K562 (cell line): Measurements from ENCODE around the gene LSS. TPM values are rescaled to one million over a fixed set of nuclear protein-coding genes. Genes with fewer than 3 reads are reported as not detected.

Source experiments
- ATAC-seq: fragments of 200-7000 bp; cut with Tn5 transposase; 3 replicates; pipeline ENCODE4 v1.9.1; 2020; ENCODE audit warnings: moderate library complexity
- BruUV-seq: library from RNA; stranded (reverse); fragments of 400-500 nt; replicated peaks from 2 replicates; lab custom pipeline; 2021; lab: Mats Ljungman, UMichigan
- CTCF ChIA-PET: fragments of 300-600 bp; formaldehyde crosslinking; extraction: SDS; loops from one replicate; lab custom pipeline; 2021; ENCODE audit warnings: low intra/inter-chr PET ratio; lab: Yijun Ruan, JAX
- POLR2A ChIA-PET: fragments of 300-600, 350-650 bp; sonication (Branson Sonifier 250); formaldehyde crosslinking; extraction: SDS; loops from one replicate; lab custom pipeline; 2021; ENCODE audit warnings: antibody characterized with exemption, inconsistent platforms; lab: Yijun Ruan, JAX
- DNase-seq, 4 experiments: peaks; one replicate each; pipeline versions ENCODE4 v3.0.0 to v3.0.0-alpha.2; 2011 to 2018; ENCODE audit warnings: low spot score in 3 of 4, mixed read lengths in 3 of 4; ENCODE audit errors: extremely low read depth in 1 of 4
- FAIRE-seq: peaks from 2 replicates; lab custom pipeline; 2011; peaks lifted over from hg19 to GRCh38; lab: Jason Lieb, UNC
- H2AFZ ChIP-seq: 2 replicates; pipeline ENCODE4 v1.6.0; 2011; ENCODE audit warnings: low read depth, low read length, control low read depth, inconsistent platforms
- H3K27ac ChIP-seq: fragments of 200-600 bp; 3 replicates; pipeline ENCODE4 v1.8.0; 2011; ENCODE audit warnings: low read depth, mild to moderate bottlenecking, control low read depth, inconsistent platforms, low read length, moderate library complexity, mixed read lengths; ENCODE audit errors: extremely low read depth
- H3K27me3 ChIP-seq, 2 experiments: fragments of 300-600 bp in 1 of 2; 2 replicates in 1 of 2; 3 replicates in 1 of 2; pipeline versions ENCODE4 v1.6.0 to v1.8.0; 2011; ENCODE audit warnings: inconsistent platforms in 2 of 2, low read length in 2 of 2, mild to moderate bottlenecking in 1 of 2, mixed read lengths in 1 of 2, moderate library complexity in 1 of 2; ENCODE audit not compliant: control insufficient read depth in 2 of 2, insufficient read depth in 2 of 2
- H3K36me3 ChIP-seq: fragments of 300-600 bp; 3 replicates; pipeline ENCODE4 v1.8.0; 2011; ENCODE audit warnings: mild to moderate bottlenecking, low read length, inconsistent platforms; ENCODE audit not compliant: control insufficient read depth, insufficient read depth
- H3K4me1 ChIP-seq, 2 experiments: fragments of 200-600 bp in 1 of 2; replicated peaks in 1 of 2; 2 replicates in 1 of 2; 3 replicates in 1 of 2; pipeline versions ENCODE4 v1.5.1 to v1.8.0; 2011; ENCODE audit warnings: inconsistent platforms in 2 of 2, low read length in 2 of 2, mild to moderate bottlenecking in 1 of 2, mixed read lengths in 1 of 2, moderate library complexity in 1 of 2; ENCODE audit not compliant: control insufficient read depth in 2 of 2, insufficient read depth in 2 of 2
- H3K4me2 ChIP-seq: 2 replicates; pipeline ENCODE4 v1.6.1; 2011; ENCODE audit warnings: low read length, control low read depth, inconsistent platforms, mixed read lengths; ENCODE audit not compliant: insufficient read depth
- H3K4me3 ChIP-seq: fragments of 200-600 bp; sonication (generic), shearing (Covaris generic); 2 replicates; pipeline ENCODE4 v1.5.1; 2016; ENCODE audit warnings: control low read depth, inconsistent platforms
- H3K79me2 ChIP-seq: fragments of 200-600 bp; 3 replicates; pipeline ENCODE4 v1.8.0; 2011; ENCODE audit warnings: low read length, inconsistent platforms; ENCODE audit not compliant: control insufficient read depth, insufficient read depth
- H3K9ac ChIP-seq, 2 experiments: 2 replicates each; pipeline versions ENCODE4 v1.6.0 to v1.6.1; 2011; ENCODE audit warnings: low read depth in 2 of 2, low read length in 2 of 2, control low read depth in 1 of 2, inconsistent platforms in 1 of 2, mild to moderate bottlenecking in 1 of 2, mixed read lengths in 1 of 2; ENCODE audit not compliant: insufficient read depth in 1 of 2
- H3K9me1 ChIP-seq: one replicate; pipeline ENCODE4 v1.6.0; 2011; ENCODE audit warnings: inconsistent platforms, mild to moderate bottlenecking, low read length, moderate library complexity; ENCODE audit not compliant: control insufficient read depth, insufficient read depth
- H3K9me3 ChIP-seq: replicated peaks from 2 replicates; pipeline ENCODE4 v1.5.1; 2011; ENCODE audit warnings: low read depth, low read length, inconsistent platforms; ENCODE audit not compliant: control insufficient read depth, insufficient read depth
- H4K20me1 ChIP-seq: replicated peaks from 2 replicates; pipeline ENCODE4 v1.6.1; 2011; ENCODE audit warnings: low read length, inconsistent platforms, mixed read lengths; ENCODE audit not compliant: control insufficient read depth, insufficient read depth
- ARID4B ChIP-seq: sonication (generic); formaldehyde crosslinking; IDR thresholded peaks from 2 replicates; pipeline ENCODE4 v1.8.0; 2022; ENCODE audit warnings: mild to moderate bottlenecking, missing genetic modification reagents
- CREM ChIP-seq: IDR thresholded peaks from 2 replicates; pipeline ENCODE4 v1.6.1; 2014; ENCODE audit warnings: antibody characterized with exemption, low read depth
- ID3 ChIP-seq, 2 experiments: fragments of 250-450 bp in 1 of 2; fragments of 450-650 bp in 1 of 2; sonication (Bioruptor Pico) in 1 of 2; IDR thresholded peaks; 2 replicates each; pipeline versions ENCODE4 v1.6.1 to v1.8.0; 2016 to 2021; ENCODE audit warnings: mild to moderate bottlenecking in 2 of 2, moderate library complexity in 2 of 2, missing compliant biosample characterization in 1 of 2, missing genetic modification characterization in 1 of 2
- PKNOX1 ChIP-seq: fragments of 450-650 bp; IDR thresholded peaks from 2 replicates; pipeline ENCODE4 v1.6.1; 2016
- POLR2H ChIP-seq: IDR thresholded peaks from 2 replicates; pipeline ENCODE4 v1.6.1; 2016; ENCODE audit warnings: missing genetic modification characterization, low read depth, mild to moderate bottlenecking, control low read depth, missing compliant biosample characterization, moderate library complexity
- RNF219 ChIP-seq: fragments of 250-450 bp; sonication (Bioruptor Pico); IDR thresholded peaks from 2 replicates; pipeline ENCODE4 v1.5.0; 2022; ENCODE audit warnings: mild to moderate bottlenecking
- XRCC5 ChIP-seq: fragments of 200-400 bp; formaldehyde crosslinking; IDR thresholded peaks from 2 replicates; pipeline ENCODE4 v1.6.1; 2017; ENCODE audit warnings: low read depth, mild to moderate bottlenecking, low read length
- YBX1 ChIP-seq: fragments of 450-650 bp; IDR thresholded peaks from 2 replicates; pipeline ENCODE4 v1.7.1; 2016; ENCODE audit warnings: mild to moderate bottlenecking
- ZNF436 ChIP-seq: fragments of 250-450, 450-650 bp; sonication (Bioruptor Pico); formaldehyde crosslinking; IDR thresholded peaks from 2 replicates; pipeline ENCODE4 v1.7.0; 2020; ENCODE audit warnings: mild to moderate bottlenecking
- WGBS: fragments of 100-300 bp; shearing (Covaris generic); methylation state at CpG from one replicate; pipeline ENCODE4 v1.1.6; 2016; ENCODE audit warnings: low coverage, mixed read lengths; ENCODE audit not compliant: insufficient coverage; ENCODE audit errors: missing lambda C conversion rate; 5-methylcytosine and 5-hydroxymethylcytosine counted together
- in situ Hi-C: fragments of 300-500 bp; cut with MboI; formaldehyde crosslinking; loops from 4 replicates; pipeline ENCODE4 v1.15.0; 2018; ENCODE audit warnings: inconsistent platforms, mixed read lengths
- intact Hi-C: fragments of 100-400 bp; cut with micrococcal nuclease; formaldehyde crosslinking; loops from 2 replicates; pipeline ENCODE4 v1.14.2; 2022
- polyA plus RNA-seq, 8 experiments: library from polyadenylated mRNA; depleted of rRNA in 4 of 8; stranded (reverse) in 5 of 8; unstranded in 3 of 8; fragments of >200 nt; fragmentation: Nextera tagmentation in 2 of 8; fragmentation: Illumina TruSeq in 1 of 8; extraction: Ambion mirVana in 2 of 8; extraction: Trizol in 1 of 8; gene quantifications; 2 replicates each; pipeline versions ENCODE4 v1.2.1 to v1.2.3, GENCODE V29; 2011 to 2014; ENCODE audit warnings: inconsistent platforms in 1 of 8, missing spikeins in 1 of 8
- total RNA-seq, 7 experiments: library from RNA; depleted of rRNA in 6 of 7; stranded (reverse); fragments of >200 nt in 6 of 7; fragmentation: Illumina TruSeq in 2 of 7; extraction: Trizol in 2 of 7; gene quantifications; 2 replicates each; pipeline versions ENCODE4 v1.2.1 to v1.2.3, GENCODE V29; 2011 to 2021; ENCODE audit warnings: low replicate concordance in 1 of 7

LSS gene
- total and polyA plus RNA-seq, 9 of the 15 experiments (the other 6 are each of a cell fraction or from before 2014, with no cell fraction given) = 2.2 to 89.5 (median 37.4) TPM

GRCh38 chr21:46226920-46227599 lies 1.5 kb downstream of the LSS start:
- no peak overlapping the region for H2AFZ ChIP-seq
- H3K36me3 ChIP-seq = peaks cover 56% of the 10 kb centered on the region
- H3K9ac ChIP-seq = peak overlapping the region; percentile 51 to 86
- in situ Hi-C loops (no loop called here), intact Hi-C loops (loop anchor here (5.0 to 10.0 kb wide), 4 partner anchors 40 to 228 kb away; partner anchors contain the start of gene DIP2A)
- peaks cover 38% of the 10 kb centered on the region in 2 experiments; a peak in 4 of 5 replicates for H3K4me1 ChIP-seq
- ChIA-PET CTCF (interaction anchor here (0.6 kb wide), 1 partner anchor 52 kb away, joined by 3 read pairs; no protein-coding TSS in a partner anchor), POLR2A (interaction anchor here (0.5 to 1.8 kb wide), 6 partner anchors 10 to 98 kb away, joined by 3 to 6 read pairs (median 4); no protein-coding TSS in a partner anchor)
- H3K4me3 ChIP-seq = peak overlapping the region; percentile 87
- DNase-seq (peak in 1 of 4 experiments; percentile 31), FAIRE-seq (peak; percentile 65), ATAC-seq (no peak)
- no peaks in the 10 kb centered on the region for H3K9me3 ChIP-seq
- peaks cover 87% of the 10 kb centered on the region for H3K79me2 ChIP-seq
- H4K20me1 ChIP-seq = peaks cover 9% of the 10 kb centered on the region; the same call in 1 of the 2 replicates
- BruUV-seq = no TSS peak
- H3K4me2 ChIP-seq = peak overlapping the region; percentile 90
- peaks cover 5% of the 10 kb centered on the region for H3K9me1 ChIP-seq
- 16% methylated on average over 4 of the region's 4 CpGs for WGBS
- H3K27me3 ChIP-seq = no peaks in the 10 kb centered on the region
- H3K27ac ChIP-seq = no peak overlapping the region
- TF ChIP-seq ARID4B (CRISPR knock-in tag) (no peak), CREM (no peak), RNF219 (CRISPR knock-in tag) (no peak), ID3 (CRISPR knock-in tag; IDR thresholded peaks at IDR 0.05) (no peak), ID3 (tag; IDR thresholded peaks at IDR 0.05) (0 out of 2 replicates have a peak, but pooled peaks have one; percentile 46), XRCC5 (0 out of 2 replicates have a peak, but pooled peaks have one; percentile 4), ZNF436 (CRISPR knock-in tag) (no peak), PKNOX1 (peak; percentile 25; the same call in 1 of the 2 replicates), YBX1 (no peak), POLR2H (no peak)
